ENCODE measurements around the gene FAT4. TPM values are rescaled to one million over a fixed set of nuclear protein-coding genes. Genes with fewer than 3 reads are reported as not detected.

FAT4 gene
- total and polyA plus RNA-seq, 9 of the 15 experiments (the other 6 are each of a cell fraction or from before 2014, with no cell fraction given) = 0.01 TPM; not detected in 8

- Histone ChIP-seq H3K36me3 (ENCODE audit: control insufficient read depth, insufficient read depth, low read length) (no peaks in the 10 kb centered on the region), H3K9me3 (replicated peaks; ENCODE audit: control insufficient read depth, insufficient read depth, low read depth, low read length) (no peaks in the 10 kb centered on the region), H3K4me1 (replicated peaks in 1 of 2; ENCODE audit: control insufficient read depth in 2 of 2, insufficient read depth in 2 of 2, low read length in 2 of 2) (peaks cover 0 to 24% of the 10 kb centered on the region in 2 experiments; a peak in 2 of 5 replicates), H3K4me2 (ENCODE audit: insufficient read depth, low read length) (no peak overlapping the region), H3K9ac (ENCODE audit: insufficient read depth in 1 of 2, low read depth in 2 of 2, low read length in 2 of 2) (no peak overlapping the region), H3K27me3 (ENCODE audit: control insufficient read depth in 2 of 2, insufficient read depth in 2 of 2, low read length in 2 of 2) (peaks cover 0 to 13% of the 10 kb centered on the region in 2 experiments; a peak in 2 of 5 replicates), H3K4me3 (no peak overlapping the region), H2AFZ (ENCODE audit: low read depth, low read length) (no peak overlapping the region), H3K9me1 (ENCODE audit: control insufficient read depth, insufficient read depth, low read length) (no peaks in the 10 kb centered on the region), H3K27ac (ENCODE audit: extremely low read depth, low read depth, low read length) (no peak overlapping the region), H4K20me1 (replicated peaks; ENCODE audit: control insufficient read depth, insufficient read depth, low read length) (no peaks in the 10 kb centered on the region), H3K79me2 (ENCODE audit: control insufficient read depth, insufficient read depth, low read length) (no peaks in the 10 kb centered on the region)
- ChIA-PET POLR2A (no interaction called here), CTCF (ENCODE audit: low intra/inter-chr PET ratio) (no interaction called here)
- BruUV-seq (replicated peaks) = no TSS peak
- TF ChIP-seq GABPA (tag; conservative IDR thresholded peaks at IDR 0.05; ENCODE audit: low read depth) (no peak), CTCFL (IDR thresholded peaks at IDR 0.05; ENCODE audit: borderline replicate concordance, insufficient read depth, low read depth, low read length, poor library complexity, severe bottlenecking) (peak; percentile 55)
- intact Hi-C loops (cut with micrococcal nuclease) (loop anchor here (10.0 kb wide), 1 partner anchor 657 kb away; no protein-coding TSS in a partner anchor), in situ Hi-C loops (cut with MboI) (loop anchor here (25.0 kb wide), 1 partner anchor 420 kb away; no protein-coding TSS in a partner anchor)
- 14% methylated on average over 20 of the region's 23 CpGs for WGBS (ENCODE audit: insufficient coverage, low coverage, missing lambda C conversion rate)
- ATAC-seq (no peak), FAIRE-seq (no peak), DNase-seq (ENCODE audit: extremely low read depth in 1 of 4, low spot score in 3 of 4) (no peak)
Measured at GRCh38 chr4:125317525-125317877, 2.7 kb downstream of the FAT4 start.

GRCh38 chr4:125319311-125319710 lies 4.6 kb downstream of the FAT4 start:
- no TSS peak for BruUV-seq (replicated peaks)
- Histone ChIP-seq H4K20me1 (replicated peaks; ENCODE audit: control insufficient read depth, insufficient read depth, low read length) (no peaks in the 10 kb centered on the region), H3K4me3 (no peak overlapping the region), H3K9me3 (replicated peaks; ENCODE audit: control insufficient read depth, insufficient read depth, low read depth, low read length) (no peaks in the 10 kb centered on the region), H3K4me2 (ENCODE audit: insufficient read depth, low read length) (no peak overlapping the region), H3K36me3 (ENCODE audit: control insufficient read depth, insufficient read depth, low read length) (no peaks in the 10 kb centered on the region), H3K79me2 (ENCODE audit: control insufficient read depth, insufficient read depth, low read length) (no peaks in the 10 kb centered on the region), H3K27ac (ENCODE audit: extremely low read depth, low read depth, low read length) (no peak overlapping the region), H3K9ac (ENCODE audit: insufficient read depth in 1 of 2, low read depth in 2 of 2, low read length in 2 of 2) (no peak overlapping the region), H3K27me3 (ENCODE audit: control insufficient read depth in 2 of 2, insufficient read depth in 2 of 2, low read length in 2 of 2) (peaks cover 0 to 13% of the 10 kb centered on the region in 2 experiments; a peak in 2 of 5 replicates), H3K4me1 (replicated peaks in 1 of 2; ENCODE audit: control insufficient read depth in 2 of 2, insufficient read depth in 2 of 2, low read length in 2 of 2) (peaks cover 0 to 24% of the 10 kb centered on the region in 2 experiments; a peak in 2 of 5 replicates), H2AFZ (ENCODE audit: low read depth, low read length) (no peak overlapping the region), H3K9me1 (ENCODE audit: control insufficient read depth, insufficient read depth, low read length) (no peaks in the 10 kb centered on the region)
- 0% methylated on average over 2 of the region's 2 CpGs for WGBS (ENCODE audit: insufficient coverage, low coverage, missing lambda C conversion rate)
- DNase-seq (ENCODE audit: extremely low read depth in 1 of 4, low spot score in 3 of 4) = no peak
- ChIA-PET POLR2A (no interaction called here), CTCF (ENCODE audit: low intra/inter-chr PET ratio) (no interaction called here)
- in situ Hi-C loops (cut with MboI) = loop anchor here (25.0 kb wide), 1 partner anchor 418 kb away; no protein-coding TSS in a partner anchor
- FAIRE-seq = no peak
- ATAC-seq = no peak
- intact Hi-C loops (cut with micrococcal nuclease) = loop anchor here (10.0 kb wide), 1 partner anchor 655 kb away; no protein-coding TSS in a partner anchor
- no peak for TF ChIP-seq TCFL5 (CRISPR knock-in tag; conservative IDR thresholded peaks at IDR 0.05)
- TF ChIP-seq RBM34 (IDR thresholded peaks at IDR 0.05; ENCODE audit: borderline replicate concordance, insufficient read depth, low read length) = no peak
- TF ChIP-seq HDAC1 (IDR thresholded peaks at IDR 0.05) = no peak
- no peak for TF ChIP-seq BRF1 (IDR thresholded peaks at IDR 0.05; ENCODE audit: borderline replicate concordance, extremely low read depth, insufficient read length)
- TF ChIP-seq GTF2E2 (tag; IDR thresholded peaks at IDR 0.05) = no peak
- TF ChIP-seq SAFB (IDR thresholded peaks at IDR 0.05; ENCODE audit: borderline replicate concordance, low read depth, low read length) = no peak
- no peak for TF ChIP-seq POLR2A (conservative IDR thresholded peaks at IDR 0.05)
- TF ChIP-seq ZNF217 (CRISPR knock-in tag; IDR thresholded peaks at IDR 0.05) = no peak
